AG20443 (cell line): ENCODE measurements around the gene NCAPH2.

Experiments used
- DNase-seq: peaks from one replicate; pipeline ENCODE4 v3.0.0; 2012; ENCODE audit warnings: low spot score, mixed read lengths

Gene NCAPH2

DNA sequence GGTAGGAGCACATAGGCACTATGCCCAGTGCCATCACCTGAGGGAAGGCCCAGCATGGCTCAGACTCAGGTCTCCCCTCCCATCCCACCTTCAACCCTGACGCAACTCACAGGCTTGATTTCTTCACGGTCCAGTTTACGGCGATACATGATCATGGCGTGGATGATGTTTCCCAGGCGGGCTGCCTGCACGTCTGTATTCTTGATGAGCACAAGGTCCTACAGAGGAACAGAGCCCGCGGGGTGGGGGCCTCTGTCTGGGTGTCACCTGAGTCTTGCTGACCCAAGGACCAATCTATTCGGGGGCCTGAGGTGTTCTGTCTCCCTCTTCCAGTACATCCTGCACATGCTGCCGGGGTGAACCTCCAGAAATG is 66.3 kb downstream of the NCAPH2 start:
- no peak for DNase-seq
